Transverse colon (tissue), 4 donors: ENCODE data around the gene JPH2. TPM values are rescaled to one million over a fixed set of nuclear protein-coding genes. Genes with fewer than 3 reads are reported as not detected.

ENCODE experiments used
- DNase-seq: peaks from one replicate; pipeline ENCODE4 v3.0.0-alpha.2; 2019
- H3K27ac ChIP-seq, 4 donors: fragments of 200-600 bp; sonication (generic); 2 replicates each; pipeline ENCODE4 v1.5.1; 2016 to 2018; ENCODE audit warnings: inconsistent platforms in 4 of 4
- H3K27me3 ChIP-seq: fragments of 200-600 bp; sonication (generic); 2 replicates; pipeline ENCODE4 v1.5.1; 2017; ENCODE audit warnings: inconsistent platforms
- H3K36me3 ChIP-seq, 4 donors: fragments of 200-600 bp; sonication (generic); 2 replicates each; pipeline ENCODE4 v1.5.1; 2017 to 2019; ENCODE audit warnings: inconsistent platforms in 4 of 4
- H3K4me1 ChIP-seq, 4 donors: fragments of 200-600 bp; sonication (generic); 2 replicates each; pipeline ENCODE4 v1.5.1; 2017 to 2020; ENCODE audit warnings: inconsistent platforms in 4 of 4
- H3K4me3 ChIP-seq, 4 donors: fragments of 200-600 bp; sonication (generic); 1 replicate in 1 of 4; 2 replicates in 3 of 4; pipeline versions ENCODE4 v1.5.1 to v1.6.1; 2017 to 2019; ENCODE audit warnings: inconsistent platforms in 4 of 4
- H3K9me3 ChIP-seq, 2 donors: fragments of 200-600 bp; sonication (generic); 2 replicates each; pipeline ENCODE4 v1.5.1; 2017 to 2019; ENCODE audit warnings: inconsistent platforms in 2 of 2
- CTCF ChIP-seq, 5 experiments: fragments of 200-600 bp in 3 of 5; fragments of 450-650 bp in 2 of 5; sonication (generic) in 3 of 5; IDR thresholded peaks; 1 replicate in 2 of 5; 2 replicates in 3 of 5; pipeline ENCODE4 v1.5.1; 2016 to 2017; ENCODE audit warnings: antibody characterized with exemption in 5 of 5, inconsistent platforms in 3 of 5, mild to moderate bottlenecking in 2 of 5, moderate library complexity in 1 of 5
- EP300 ChIP-seq: sonication (generic); formaldehyde crosslinking; IDR thresholded peaks from one replicate; pipeline ENCODE4 v1.6.1; 2017; ENCODE audit warnings: antibody characterized with exemption, low read depth
- POLR2A ChIP-seq: fragments of 450-650 bp; IDR thresholded peaks from one replicate; pipeline ENCODE4 v1.6.1; 2016; ENCODE audit warnings: antibody characterized with exemption, mild to moderate bottlenecking, moderate library complexity
- POLR2AphosphoS5 ChIP-seq, 3 donors: sonication (generic); formaldehyde crosslinking; IDR thresholded peaks; one replicate each; pipeline ENCODE4 v1.6.1; 2016; ENCODE audit warnings: antibody characterized with exemption in 3 of 3
- WGBS, 2 donors: methylation state at CpG; one replicate each; pipeline ENCODE4 v1.1.5; 2018; ENCODE audit warnings: low coverage in 1 of 2; 5-methylcytosine and 5-hydroxymethylcytosine counted together
- in situ Hi-C, 4 donors: fragments of 200-750 bp; cut with MboI; loops; one replicate each; pipeline versions ENCODE4 v1.15.0 to v1.15.1; 2017; ENCODE audit warnings: low sequenced_read_pairs in 3 of 4, low pct_ligation_motif_present in 1 of 4, low pct_unique_long_range_greater_than_20kb in 1 of 4
- intact Hi-C: fragments of 100-400 bp; cut with DNase I; formaldehyde crosslinking; loops from one replicate; pipeline ENCODE4 v1.15.1; 2023; ENCODE audit warnings: low total_unique reads
- total RNA-seq, 4 donors: library from RNA; depleted of rRNA; stranded (reverse); fragments of >200 nt; gene quantifications; one replicate each; pipeline ENCODE4 v1.1.0, GENCODE V29; 2016

The JPH2 gene
- total RNA-seq, 4 donors from 2014 or later, result 9.8 to 216 (median 18.3) TPM

- no peak for DNase-seq
- no peak overlapping the region for H3K27ac ChIP-seq
- in situ Hi-C loops, result loop anchor here (25.0 kb wide), 2 partner anchors 262 to 412 kb away; no protein-coding TSS in a partner anchor
- WGBS, 2 donors, result 69 to 87% methylated on average over 3 to 4 of the region's 4 CpGs
- no peak overlapping the region for H3K4me3 ChIP-seq
- H3K9me3 ChIP-seq, result no peaks in the 10 kb centered on the region
- TF ChIP-seq POLR2A, result no peak
- TF ChIP-seq EP300, result no peak
- no peak for TF ChIP-seq POLR2AphosphoS5 (IDR thresholded peaks at IDR 0.05)
- no peak for TF ChIP-seq CTCF (IDR thresholded peaks at IDR 0.05)
- no peaks in the 10 kb centered on the region for H3K27me3 ChIP-seq
- intact Hi-C loops, result no loop called here
- peaks cover 2 to 15% (median 9%) of the 10 kb centered on the region in 4 donors for H3K4me1 ChIP-seq
- H3K36me3 ChIP-seq, result peaks cover 0 to 58% (median 26%) of the 10 kb centered on the region in 4 donors
Observed at GRCh38 chr20:44200371-44200770, 13.4 kb upstream of the JPH2 start.

- 86 to 96% methylated on average over 1 to 4 of the region's 4 CpGs for WGBS, 2 donors
- in situ Hi-C loops, result loop anchor here (25.0 kb wide), 2 partner anchors 262 to 412 kb away; no protein-coding TSS in a partner anchor
- H3K4me3 ChIP-seq, result no peak overlapping the region
- intact Hi-C loops, result no loop called here
- TF ChIP-seq POLR2A, result no peak
- no peak for TF ChIP-seq POLR2AphosphoS5 (IDR thresholded peaks at IDR 0.05)
- TF ChIP-seq CTCF (IDR thresholded peaks at IDR 0.05), result no peak
- no peak for TF ChIP-seq EP300
- no peaks in the 10 kb centered on the region for H3K27me3 ChIP-seq
- H3K4me1 ChIP-seq, result peaks cover 2 to 14% (median 9%) of the 10 kb centered on the region in 4 donors
- no peaks in the 10 kb centered on the region for H3K9me3 ChIP-seq
- DNase-seq, result no peak
- peaks cover 0 to 58% (median 25%) of the 10 kb centered on the region in 4 donors for H3K36me3 ChIP-seq
- H3K27ac ChIP-seq, result no peak overlapping the region
Observed at GRCh38 chr20:44199877-44200276, 12.9 kb upstream of the JPH2 start.

GRCh38 chr20:44198872-44199271, 11.9 kb upstream of the JPH2 start:
- no peak for TF ChIP-seq POLR2A
- in situ Hi-C loops (no loop called here), intact Hi-C loops (no loop called here)
- Histone ChIP-seq H3K4me3 (no peak overlapping the region), H3K4me1 (peaks cover 0 to 4% (median 2%) of the 10 kb centered on the region in 4 donors), H3K36me3 (peaks cover 0 to 58% (median 25%) of the 10 kb centered on the region in 4 donors), H3K27me3 (no peaks in the 10 kb centered on the region), H3K9me3 (no peaks in the 10 kb centered on the region), H3K27ac (no peak overlapping the region)
- no peak for DNase-seq
- whole genome bisulfite sequencing, 2 donors, result 83 to 89% methylated on average over 4 of the region's 4 CpGs

- no peak overlapping the region for H3K4me3 ChIP-seq
- H3K27ac ChIP-seq, result no peak overlapping the region
- no peaks in the 10 kb centered on the region for H3K9me3 ChIP-seq
- peaks cover 0 to 38% (median 16%) of the 10 kb centered on the region in 4 donors for H3K36me3 ChIP-seq
- in situ Hi-C loops, result no loop called here
- H3K4me1 ChIP-seq, result no peaks in the 10 kb centered on the region
- H3K27me3 ChIP-seq, result no peaks in the 10 kb centered on the region
- WGBS, 2 donors, result 53 to 59% methylated on average over 3 of the region's 3 CpGs
- DNase-seq, result no peak
- intact Hi-C loops, result no loop called here
- TF ChIP-seq POLR2AphosphoS5 (IDR thresholded peaks at IDR 0.05) (no peak), CTCF (IDR thresholded peaks at IDR 0.05) (no peak), POLR2A (no peak), EP300 (no peak)
Observed at GRCh38 chr20:44196271-44196670, 9.3 kb upstream of the JPH2 start.

GRCh38 chr20:44195605-44196004, 8.6 kb upstream of the JPH2 start:
- H3K27ac ChIP-seq, result no peak overlapping the region
- WGBS, 2 donors, result 90 to 100% methylated on average over 1 of the region's 1 CpG
- H3K27me3 ChIP-seq, result no peaks in the 10 kb centered on the region
- H3K9me3 ChIP-seq, result no peaks in the 10 kb centered on the region
- TF ChIP-seq POLR2A (no peak), EP300 (no peak), POLR2AphosphoS5 (IDR thresholded peaks at IDR 0.05) (no peak), CTCF (IDR thresholded peaks at IDR 0.05) (no peak)
- in situ Hi-C loops, result no loop called here
- H3K36me3 ChIP-seq, result peaks cover 0 to 35% (median 14%) of the 10 kb centered on the region in 4 donors
- H3K4me3 ChIP-seq, result no peak overlapping the region
- DNase-seq, result no peak
- intact Hi-C loops, result no loop called here
- no peaks in the 10 kb centered on the region for H3K4me1 ChIP-seq
